NCI-H1417 (cell line): ENCODE measurements around the gene POMP.

Experiments
- DNase-seq, 3 experiments: peaks; one replicate each; lab custom pipeline; 2025; lab: John Stamatoyannopoulos, UW

Gene POMP

GRCh38 chr13:28658796-28659620 is at the start of gene POMP:
TSS of gene POMP (plus strand) at chr13:28659130. CDS start at chr13:28659185, 55 bp downstream.
- peak; percentile 80 to 86 (median 83) for DNase-seq

- no peak for DNase-seq
These were observed 49.5 kb upstream of the POMP start for GRCh38 chr13:28609381-28609780.

- no peak for DNase-seq
These were observed 49.0 kb upstream of the POMP start for GRCh38 chr13:28609926-28610325.

GRCh38 chr13:28610996-28611395 is 47.9 kb upstream of the POMP start:
- DNase-seq = no peak

- no peak for DNase-seq
These were observed 47.2 kb upstream of the POMP start for GRCh38 chr13:28611654-28612131.

GRCh38 chr13:28613562-28613961 is 45.4 kb upstream of the POMP start:
- DNase-seq = no peak

GRCh38 chr13:28615916-28616446 is 42.9 kb upstream of the POMP start:
- no peak for DNase-seq

GRCh38 chr13:28618230-28618994 is 40.5 kb upstream of the POMP start:
- DNase-seq = no peak

- no peak for DNase-seq
These were observed 38.7 kb upstream of the POMP start for GRCh38 chr13:28620011-28620830.

- no peak for DNase-seq
These were observed 37.5 kb upstream of the POMP start for GRCh38 chr13:28621449-28621848.

GRCh38 chr13:28622286-28622685 is 36.6 kb upstream of the POMP start:
- no peak for DNase-seq

- no peak for DNase-seq
These were observed 34.9 kb upstream of the POMP start for GRCh38 chr13:28623782-28624706.

GRCh38 chr13:28624707-28625432 is 34.1 kb upstream of the POMP start:
- peak in 1 of 3 experiments; percentile 3 for DNase-seq

- no peak for DNase-seq
These were observed 32.7 kb upstream of the POMP start for GRCh38 chr13:28626266-28626665.

- no peak for DNase-seq
These were observed 30.7 kb upstream of the POMP start for GRCh38 chr13:28628241-28628640.

GRCh38 chr13:28630869-28631268 is 28.1 kb upstream of the POMP start:
- DNase-seq = no peak

GRCh38 chr13:28631801-28632200 is 27.1 kb upstream of the POMP start:
- no peak for DNase-seq

GRCh38 chr13:28636069-28636468 is 22.9 kb upstream of the POMP start:
- no peak for DNase-seq

GRCh38 chr13:28636677-28637317 is 22.1 kb upstream of the POMP start:
- peak in 2 of 3 experiments; percentile 20 to 30 for DNase-seq
